Tibial artery (tissue), 4 donors: ENCODE results near the gene B4GALNT3.
A peak's percentile ranks its signal among the peaks of the same experiment; 100 is the strongest.
"Not testable (repeated sequence)": the region's sequence is repeated elsewhere in the genome, so short reads cannot be mapped to it uniquely, and the experiment has no call there.

Experiments used
- DNase-seq, 2 donors: peaks; one replicate each; pipeline ENCODE4 v3.0.0-alpha.2; 2019
- H3K27ac ChIP-seq, 2 donors: fragments of 200-600 bp; sonication (generic) in 1 of 2; 1 replicate in 1 of 2; 2 replicates in 1 of 2; pipeline ENCODE4 v1.5.1; 2018 to 2019; ENCODE audit warnings: mild to moderate bottlenecking in 1 of 2
- H3K27me3 ChIP-seq, 2 donors: fragments of 200-600 bp; sonication (generic) in 1 of 2; one replicate each; pipeline versions ENCODE4 v1.5.1 to v1.6.0; 2016 to 2019
- H3K36me3 ChIP-seq, 3 donors: fragments of 200-600 bp; sonication (generic) in 2 of 3; one replicate each; pipeline ENCODE4 v1.5.1; 2016 to 2019; ENCODE audit warnings: mild to moderate bottlenecking in 2 of 3
- H3K4me1 ChIP-seq, 4 donors: fragments of 200-600 bp; sonication (generic) in 2 of 4; 1 replicate in 3 of 4; 2 replicates in 1 of 4; pipeline ENCODE4 v1.5.1; 2016 to 2019
- H3K4me3 ChIP-seq, 2 donors: fragments of 200-600 bp; sonication (generic) in 1 of 2; 1 replicate in 1 of 2; 2 replicates in 1 of 2; pipeline ENCODE4 v1.5.1; 2018 to 2019; ENCODE audit warnings: mild to moderate bottlenecking in 2 of 2
- H3K9me3 ChIP-seq, 3 donors: fragments of 200-600 bp; sonication (generic) in 1 of 3; one replicate each; pipeline ENCODE4 v1.5.1; 2016 to 2019
- CTCF ChIP-seq, 2 experiments: fragments of 200-600 bp in 1 of 2; fragments of 450-650 bp in 1 of 2; IDR thresholded peaks; one replicate each; pipeline ENCODE4 v1.5.1; 2017 to 2019; ENCODE audit warnings: antibody characterized with exemption in 2 of 2, mild to moderate bottlenecking in 1 of 2, moderate library complexity in 1 of 2
- intact Hi-C: fragments of 100-400 bp; cut with DNase I; formaldehyde crosslinking; loops from one replicate; pipeline ENCODE4 v1.15.0; 2023; ENCODE audit warnings: low total_unique reads

Gene B4GALNT3

GRCh38 chr12:459430-460258 is at the start of gene B4GALNT3:
TSS of gene B4GALNT3 (plus strand) at chr12:459939. CDS start at chr12:460377, 438 bp downstream.
- Histone ChIP-seq H3K4me1 (peaks cover 0 to 45% (median 23%) of the 10 kb centered on the region in 4 donors), H3K4me3 (peak within 1 kb of the TSS; percentile 75 to 85), H3K9me3 (no peaks in the 10 kb centered on the region), H3K27me3 (no peaks in the 10 kb centered on the region), H3K36me3 (no peaks in the 10 kb centered on the region), H3K27ac (peak within 1 kb of the TSS; percentile 86 to 88)
- intact Hi-C loops, result no loop called here
- peak; percentile 57 to 88 for DNase-seq
- no peak for TF ChIP-seq CTCF (IDR thresholded peaks at IDR 0.05)

- H3K36me3 ChIP-seq, result peaks cover 22 to 63% (median 30%) of the 10 kb centered on the region in 3 donors
- H3K4me3 ChIP-seq, result no peak overlapping the region
- H3K9me3 ChIP-seq, result no peaks in the 10 kb centered on the region
- H3K4me1 ChIP-seq, result no peaks in the 10 kb centered on the region
- intact Hi-C loops, result no loop called here
- H3K27me3 ChIP-seq, result no peaks in the 10 kb centered on the region
- DNase-seq, result no peak
- no peak for TF ChIP-seq CTCF (IDR thresholded peaks at IDR 0.05)
- no peak overlapping the region for H3K27ac ChIP-seq
These were observed 44.9 kb upstream of the B4GALNT3 start for GRCh38 chr12:414859-415258.

GRCh38 chr12:418432-418831 is 41.3 kb upstream of the B4GALNT3 start:
- Histone ChIP-seq H3K27ac (no peak overlapping the region), H3K36me3 (peaks cover 15 to 38% (median 15%) of the 10 kb centered on the region in 3 donors), H3K4me3 (no peak overlapping the region), H3K27me3 (no peaks in the 10 kb centered on the region), H3K9me3 (no peaks in the 10 kb centered on the region), H3K4me1 (no peaks in the 10 kb centered on the region)
- DNase-seq, result no peak
- no peak for TF ChIP-seq CTCF (IDR thresholded peaks at IDR 0.05)
- intact Hi-C loops, result no loop called here

GRCh38 chr12:422526-422925 is 37.2 kb upstream of the B4GALNT3 start:
- TF ChIP-seq CTCF (IDR thresholded peaks at IDR 0.05), result no peak
- Histone ChIP-seq H3K36me3 (peaks cover 12 to 42% (median 22%) of the 10 kb centered on the region in 3 donors), H3K9me3 (no peaks in the 10 kb centered on the region), H3K4me1 (no peaks in the 10 kb centered on the region), H3K27me3 (no peaks in the 10 kb centered on the region), H3K27ac (no peak overlapping the region), H3K4me3 (no peak overlapping the region)
- DNase-seq, result no peak
- intact Hi-C loops, result no loop called here

GRCh38 chr12:435737-436136 is 24.0 kb upstream of the B4GALNT3 start:
- H3K4me3 ChIP-seq, intact Hi-C loops, H3K27ac ChIP-seq, DNase-seq, H3K9me3 ChIP-seq, H3K4me1 ChIP-seq, H3K27me3 ChIP-seq: not testable (repeated sequence)
- H3K36me3 ChIP-seq, result peaks cover 11 to 55% (median 20%) of the 10 kb centered on the region in 3 donors

- Histone ChIP-seq H3K4me3 (no peak overlapping the region), H3K36me3 (peaks cover 0 to 14% (median 0%) of the 10 kb centered on the region in 3 donors), H3K4me1 (no peaks in the 10 kb centered on the region), H3K27me3 (no peaks in the 10 kb centered on the region), H3K27ac (no peak overlapping the region), H3K9me3 (no peaks in the 10 kb centered on the region)
- peak; percentile 66 to 67 for TF ChIP-seq CTCF (IDR thresholded peaks at IDR 0.05)
- DNase-seq, result no peak
- intact Hi-C loops, result no loop called here
These were observed 17.4 kb upstream of the B4GALNT3 start for GRCh38 chr12:442235-442884.
